22Rv1 (cell line): Measurements from ENCODE around the gene MIS12.

ENCODE experiments used
- CTCF ChIP-seq: fragments of 450-650 bp; IDR thresholded peaks from 2 replicates; pipeline ENCODE4 v1.5.1; 2017; ENCODE audit warnings: mild to moderate bottlenecking
- ZFX ChIP-seq: fragments of 450-650 bp; IDR thresholded peaks from 2 replicates; pipeline ENCODE4 v1.6.1; 2017; ENCODE audit warnings: antibody characterized with exemption, borderline replicate concordance

- no peak for TF ChIP-seq CTCF
- no peak for TF ChIP-seq ZFX
These were observed 14.4 kb downstream of the MIS12 start for GRCh38 chr17:5500589-5501391.
